HG03571 (cell line): Measurements from ENCODE around the gene CYFIP1.

ENCODE experiments used
- ATAC-seq: cut with Tn5 transposase; IDR thresholded peaks from one replicate; pipeline ENCODE4 v1.9.1; 2021; ENCODE audit not compliant: unreplicated experiment

The CYFIP1 gene

DNA sequence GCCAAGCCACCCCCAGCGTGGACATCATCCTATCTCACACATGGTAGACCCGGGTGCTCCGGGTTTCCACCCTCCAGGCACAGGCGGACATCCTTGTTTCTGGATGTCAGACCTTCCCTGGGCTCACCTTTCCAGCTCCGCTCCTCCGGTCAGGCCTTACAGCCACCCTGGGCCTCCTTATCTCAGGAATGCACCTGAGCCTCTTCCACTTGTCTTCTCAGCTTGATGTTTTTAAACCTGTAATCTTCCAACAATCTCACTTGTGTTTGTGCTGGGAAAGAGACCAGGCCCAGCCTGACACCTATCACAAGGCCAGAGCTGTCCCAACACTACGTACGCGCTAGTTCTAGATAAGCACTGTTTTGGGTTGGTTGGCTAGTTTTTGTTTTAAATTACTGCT, 87.8 kb downstream of the CYFIP1 start:
- ATAC-seq: no peak

DNA sequence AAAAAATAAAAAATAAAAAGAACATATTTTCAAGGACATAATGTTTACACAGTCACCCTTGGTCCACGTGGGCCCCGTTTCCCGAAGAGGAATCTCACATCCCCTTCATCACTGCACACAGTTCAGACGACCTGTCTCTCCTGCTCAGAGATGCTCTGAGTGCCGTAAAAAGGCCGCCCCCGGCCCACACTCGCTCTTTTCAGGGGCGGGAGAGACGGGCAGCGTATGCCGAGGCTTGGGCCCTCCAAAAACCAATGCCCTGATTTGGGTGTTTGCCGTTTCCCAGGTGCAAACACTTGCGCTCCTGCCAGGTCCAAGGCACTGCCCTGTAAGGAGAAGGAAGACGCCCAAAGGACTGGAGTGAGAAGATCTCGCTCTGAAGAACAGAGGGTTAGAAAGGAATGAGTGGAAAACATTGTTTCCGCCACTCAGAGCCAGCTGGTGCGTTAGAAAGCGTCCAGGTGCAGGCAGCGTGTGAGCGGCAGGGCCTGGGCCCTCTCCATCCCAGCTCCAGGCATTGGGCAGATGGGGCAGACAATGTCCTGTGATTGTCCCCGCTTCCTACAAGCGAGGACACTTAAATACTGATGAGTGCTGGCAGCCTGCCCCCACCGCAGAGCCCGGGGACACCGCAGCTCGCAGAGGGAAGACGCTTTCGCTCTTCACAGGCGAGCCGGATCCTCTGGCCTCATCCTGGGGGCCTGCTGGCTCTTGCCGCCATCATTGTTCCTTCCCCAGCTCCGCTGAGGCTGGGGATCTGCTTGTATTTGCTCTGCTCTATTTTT, 88.5 kb downstream of the CYFIP1 start:
- no peak for ATAC-seq

DNA sequence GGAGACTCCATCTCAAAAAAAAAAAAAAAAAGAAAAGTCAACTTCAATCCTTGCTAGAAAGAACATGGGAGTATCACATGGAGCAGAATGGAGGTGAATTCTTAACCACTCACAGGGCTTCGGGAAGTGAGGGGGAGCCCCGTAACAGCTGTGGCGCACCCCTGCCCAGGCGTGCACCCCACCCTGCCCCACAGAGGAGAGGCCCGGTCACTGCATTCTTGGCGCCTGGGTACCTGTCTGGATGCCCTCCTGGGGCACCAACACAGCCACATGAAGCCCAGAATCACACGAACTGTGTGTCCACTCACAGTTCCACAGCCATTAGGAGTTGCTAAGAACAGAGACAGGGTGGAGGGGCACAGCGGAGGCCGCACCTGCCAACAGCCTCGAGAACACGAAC, 89.9 kb downstream of the CYFIP1 start:
- ATAC-seq: no peak

DNA sequence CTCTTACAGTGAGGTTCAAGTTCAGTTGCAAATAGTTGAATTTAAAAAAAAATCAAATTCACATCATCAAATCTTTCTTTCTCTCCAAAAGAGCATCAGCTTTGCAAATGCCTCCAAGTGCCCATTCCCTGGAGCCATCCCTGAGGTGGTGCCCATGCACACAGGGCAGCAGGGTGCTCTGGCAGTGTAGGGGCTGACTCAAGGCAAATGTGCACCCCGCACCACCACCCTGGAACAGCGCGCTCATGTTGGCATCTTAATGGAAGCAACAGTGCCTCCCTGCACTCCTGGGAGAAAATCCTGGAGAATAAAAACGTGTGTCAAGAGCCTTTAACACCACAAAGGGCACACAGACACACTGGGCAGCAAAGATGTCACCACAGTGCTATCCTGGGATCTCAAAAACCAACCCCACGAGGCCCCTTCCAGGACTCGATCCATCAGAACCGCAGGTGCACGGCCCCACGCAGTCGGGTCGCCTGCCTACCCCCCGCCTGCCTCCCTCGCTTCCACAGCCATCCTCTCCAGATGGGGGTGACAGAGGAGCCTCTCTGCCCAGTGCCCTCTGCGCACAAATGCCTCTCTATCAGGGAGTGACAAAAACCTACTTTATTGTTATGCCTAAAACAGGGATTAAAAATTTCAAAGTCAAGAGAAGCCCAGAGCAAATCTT, 90.9 kb downstream of the CYFIP1 start:
- ATAC-seq: no peak

DNA sequence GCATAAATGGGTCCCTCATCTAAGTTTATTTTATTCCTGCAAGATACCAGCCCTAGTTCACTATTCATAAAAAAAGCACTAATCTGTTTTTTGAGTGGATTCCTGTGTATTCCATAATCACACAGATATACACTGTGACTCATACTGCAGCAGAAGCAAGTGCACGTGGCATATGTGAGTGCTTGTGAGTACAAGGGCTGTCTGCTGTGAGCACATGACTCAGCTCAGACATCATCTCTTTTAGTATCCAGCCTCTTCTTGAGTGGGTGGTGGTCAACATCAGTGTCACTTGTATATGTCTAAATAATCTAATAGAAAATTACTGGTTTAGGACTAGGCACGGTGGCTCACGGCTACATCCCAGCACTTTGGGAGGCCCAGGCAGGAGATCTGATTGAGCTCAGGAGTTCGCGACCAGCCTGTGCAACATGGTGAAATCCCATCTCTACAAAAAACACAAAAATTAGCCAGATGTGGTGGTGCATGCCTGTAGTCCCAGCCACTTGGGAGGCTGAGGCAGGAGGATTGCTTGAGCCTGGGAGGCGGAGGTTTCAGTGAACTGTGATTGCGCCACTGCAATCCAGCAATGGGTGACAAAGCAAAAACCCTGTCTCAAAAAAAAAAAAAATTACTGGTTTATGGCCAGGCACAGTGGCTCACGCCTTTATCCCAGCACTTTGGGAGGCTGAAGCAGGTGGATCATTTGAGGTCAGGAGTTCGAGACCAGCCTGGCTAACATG, 91.9 kb downstream of the CYFIP1 start:
- ATAC-seq: no peak

DNA sequence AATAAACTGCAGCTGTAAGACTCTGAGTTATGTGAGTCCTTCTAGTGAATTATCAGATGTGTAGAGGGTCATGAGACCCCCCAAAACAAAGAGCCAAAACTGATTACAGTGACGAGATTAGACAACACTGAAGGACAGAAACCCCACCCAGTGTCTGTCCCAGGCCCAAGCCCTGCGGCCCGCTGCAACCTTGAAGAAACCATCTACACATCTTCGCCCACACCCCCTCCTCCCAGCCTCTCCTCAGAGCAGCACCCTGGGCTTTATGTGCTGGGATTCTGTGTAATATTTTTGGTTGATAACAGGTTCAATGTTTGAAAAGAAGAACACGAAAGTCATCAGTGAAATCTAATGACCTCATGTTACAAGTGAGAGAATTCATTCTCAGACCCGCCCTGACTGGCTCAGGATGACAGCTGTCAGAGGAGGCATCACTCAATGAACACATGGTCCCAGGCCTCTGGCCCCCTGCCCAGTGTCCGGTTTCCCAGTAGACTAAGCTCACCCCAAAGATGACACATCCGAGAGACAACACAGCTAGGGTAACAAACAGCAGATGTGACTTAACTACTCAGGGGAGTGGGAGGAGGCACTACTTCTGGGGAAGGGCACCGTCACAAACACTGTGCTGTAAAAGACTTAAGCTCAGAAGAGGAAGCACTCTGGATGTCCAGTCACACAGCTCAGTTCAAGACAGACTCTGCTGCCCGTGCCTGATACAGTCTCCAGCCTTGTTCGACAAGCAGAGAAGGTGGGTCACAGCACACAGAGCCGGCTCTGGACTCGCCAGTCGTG, 92.8 kb downstream of the CYFIP1 start:
- ATAC-seq: no peak

DNA sequence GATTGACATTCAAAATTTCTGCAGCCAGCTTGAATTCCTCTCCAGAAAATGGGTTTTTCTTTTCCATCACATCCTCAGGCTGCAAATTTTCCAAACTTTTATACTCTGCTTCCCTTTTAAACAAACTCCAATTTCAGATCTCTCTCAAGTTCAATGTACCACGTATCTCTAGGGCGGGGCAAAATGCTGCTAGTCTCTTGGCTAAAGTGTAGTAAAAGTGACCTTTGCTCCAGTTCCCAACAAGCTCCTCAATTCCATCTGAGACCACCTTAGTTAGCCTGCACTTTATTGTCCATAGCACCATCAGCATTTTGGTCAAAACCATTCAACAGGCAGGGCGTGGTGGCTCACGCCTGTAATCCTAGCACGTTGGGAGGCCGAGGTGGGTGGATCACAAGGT, 95.0 kb downstream of the CYFIP1 start:
- ATAC-seq: no peak

DNA sequence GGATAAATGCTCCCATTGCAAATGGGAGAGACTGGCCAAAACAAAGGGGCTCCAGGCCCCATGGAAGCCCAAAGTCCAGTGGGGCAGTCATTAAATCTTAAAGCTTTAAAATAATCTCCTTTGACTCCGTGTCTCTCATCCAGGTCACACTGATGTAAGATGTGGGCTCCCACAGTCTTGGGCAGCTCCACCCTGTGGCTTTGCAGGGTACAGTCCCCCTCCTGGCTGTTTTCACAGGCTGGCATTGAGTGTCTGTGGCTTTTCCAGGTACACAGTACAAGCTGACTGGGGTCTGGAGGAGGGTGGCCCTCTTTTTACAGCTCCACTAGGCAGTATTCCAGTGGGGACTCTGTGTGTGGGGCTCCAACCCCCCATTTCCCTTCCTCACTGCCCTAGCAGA, 95.8 kb downstream of the CYFIP1 start:
- ATAC-seq: no peak

DNA sequence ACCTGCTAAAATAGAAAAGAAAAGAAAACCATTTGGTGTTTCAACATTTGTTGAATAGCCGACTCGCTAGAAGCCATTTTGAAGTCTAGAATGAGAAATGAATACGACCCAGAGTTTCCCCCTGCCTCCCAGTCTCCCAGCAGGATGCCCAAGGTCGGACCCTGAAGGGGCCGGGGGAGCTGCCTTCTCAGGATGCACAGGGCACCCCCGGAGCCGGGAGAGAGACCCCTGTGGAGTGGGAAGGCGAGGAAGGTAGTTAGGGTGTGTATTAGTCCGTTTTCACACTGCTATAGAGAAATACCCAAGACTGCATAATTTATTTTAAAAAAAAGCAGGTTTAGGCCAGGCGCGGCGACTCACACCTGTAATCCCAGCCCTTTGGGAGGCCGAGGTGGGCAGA, 97.0 kb downstream of the CYFIP1 start:
- ATAC-seq: no peak

DNA sequence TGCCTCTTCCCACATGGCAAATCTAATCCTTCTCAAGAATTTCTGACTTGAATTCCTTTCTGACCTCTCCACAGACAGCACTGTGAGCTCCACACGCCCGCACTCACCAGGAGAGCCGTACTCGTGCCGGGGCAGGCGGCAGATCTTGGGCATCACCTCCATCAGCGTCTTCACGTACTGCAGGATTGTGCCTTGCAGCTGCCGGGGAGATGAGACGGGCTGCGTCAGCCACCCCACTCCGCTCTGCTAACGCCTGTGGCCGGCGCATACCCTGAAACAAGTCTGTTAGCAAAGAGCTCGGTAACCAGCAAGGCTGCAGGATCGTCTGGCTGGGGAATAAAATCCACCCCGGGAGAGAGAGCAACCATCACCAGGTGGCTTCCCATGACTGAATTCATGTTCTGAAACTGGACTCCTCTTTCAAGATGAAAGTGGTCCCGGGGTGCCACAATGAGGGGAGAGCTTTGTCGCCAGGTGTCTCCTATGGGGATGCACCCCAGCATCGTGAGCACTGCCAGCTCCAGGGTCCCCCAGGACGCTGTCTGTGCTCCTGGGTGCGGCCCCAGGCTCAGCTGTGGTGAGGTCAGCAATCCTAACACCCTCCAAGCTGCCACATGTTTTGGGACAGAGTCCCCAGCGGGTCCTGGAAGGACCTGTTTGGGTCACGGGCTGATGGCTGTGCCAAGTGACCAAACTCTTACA, 98.3 kb downstream of the CYFIP1 start:
- no peak for ATAC-seq

DNA sequence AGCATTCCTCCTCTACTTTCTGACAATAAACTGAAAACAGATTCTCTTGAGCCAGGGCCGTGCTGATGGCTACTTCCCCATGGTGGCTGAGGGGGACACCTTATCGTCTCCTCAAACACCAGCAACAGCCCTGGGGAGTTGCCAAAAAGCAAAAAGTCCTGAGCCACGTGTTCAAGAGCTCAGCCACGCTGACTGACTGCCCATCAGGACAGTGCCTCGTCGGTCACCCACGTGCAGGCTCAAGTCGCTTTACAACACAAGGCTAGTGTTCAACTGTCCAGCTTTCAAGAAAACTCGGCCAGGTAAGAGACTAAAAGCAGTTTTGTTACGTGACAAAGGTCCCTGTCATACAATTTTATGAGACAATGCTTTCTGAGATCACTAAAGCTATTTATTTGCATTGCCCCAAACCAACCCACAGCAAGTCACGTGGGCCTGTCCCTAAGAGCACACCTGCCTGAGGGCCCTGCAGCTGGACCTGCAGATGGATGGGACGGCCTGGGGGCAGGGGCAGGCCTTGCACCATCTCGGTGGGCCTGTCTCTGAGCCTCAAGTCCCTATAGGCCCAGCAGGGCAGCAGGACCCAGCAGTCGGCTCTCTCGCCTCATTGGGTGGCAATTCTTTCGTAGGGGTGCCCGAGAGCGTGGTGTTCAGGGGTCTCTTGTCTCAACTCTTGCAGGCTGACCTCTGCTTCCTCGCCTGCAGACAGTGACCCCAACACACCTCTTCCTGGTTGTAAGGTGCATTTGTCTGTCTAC, 99.0 kb downstream of the CYFIP1 start:
- ATAC-seq: no peak

DNA sequence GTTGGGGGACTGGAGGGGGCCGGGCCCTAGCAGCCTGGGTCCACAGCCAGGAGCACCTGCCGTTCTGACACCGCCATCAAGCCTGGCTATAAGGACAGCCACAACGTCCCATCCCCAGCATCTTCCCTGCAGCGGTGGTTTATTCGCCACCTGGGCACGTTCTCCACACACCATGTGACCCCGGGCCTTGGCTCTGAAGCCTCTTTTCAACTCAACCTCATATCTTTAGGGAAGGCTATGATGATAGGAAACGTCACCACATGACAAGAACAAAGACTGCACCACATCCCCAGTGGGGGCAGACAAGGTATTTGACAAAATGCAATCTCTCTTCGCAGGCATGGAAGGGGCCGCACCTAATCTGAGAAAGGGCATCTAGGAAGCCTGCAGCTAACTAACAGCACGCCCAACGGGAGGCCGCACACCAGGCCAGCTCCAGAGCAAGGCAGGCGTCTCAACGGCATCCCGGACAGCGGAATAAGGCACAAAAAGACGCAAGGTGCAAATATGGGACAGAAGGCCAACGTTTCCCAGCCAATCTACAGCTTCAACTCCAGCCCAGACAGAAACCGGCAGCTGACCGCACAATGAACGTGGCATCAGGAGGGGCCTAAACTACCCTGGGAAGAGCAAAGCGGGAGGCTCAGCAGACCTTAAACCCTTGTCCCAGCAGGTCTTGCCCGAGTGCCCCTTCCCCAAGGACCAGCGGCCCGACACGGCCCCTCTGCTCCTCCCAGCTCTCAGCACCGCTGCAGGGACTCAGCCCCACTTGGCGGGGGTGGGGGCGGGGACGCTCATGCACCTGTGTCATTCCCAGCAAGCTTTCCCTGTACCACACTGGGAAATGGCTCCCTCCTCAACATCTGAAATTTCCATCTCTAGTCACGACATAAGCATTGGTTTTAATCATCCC, 99.8 kb downstream of the CYFIP1 start:
- no peak for ATAC-seq

DNA sequence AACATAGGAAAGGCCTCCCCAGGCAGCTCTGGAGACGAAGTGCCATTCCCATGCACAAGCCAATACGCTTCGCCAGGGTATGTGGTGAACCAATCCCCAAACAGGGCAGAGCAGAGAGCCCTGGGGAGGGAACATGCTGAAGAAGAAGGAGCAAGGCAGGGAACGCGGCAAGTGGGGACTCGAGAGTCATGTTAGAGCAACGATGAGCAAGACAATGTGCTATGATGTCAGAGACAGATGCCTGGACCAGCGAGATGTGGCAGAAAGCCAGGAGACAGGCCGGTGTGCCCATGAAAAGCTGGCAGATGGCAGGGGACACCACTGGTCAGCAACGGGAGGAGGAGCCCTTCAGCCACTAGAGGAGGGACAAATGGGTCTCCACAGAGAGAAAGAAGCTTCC, 102.1 kb downstream of the CYFIP1 start:
- no peak for ATAC-seq

DNA sequence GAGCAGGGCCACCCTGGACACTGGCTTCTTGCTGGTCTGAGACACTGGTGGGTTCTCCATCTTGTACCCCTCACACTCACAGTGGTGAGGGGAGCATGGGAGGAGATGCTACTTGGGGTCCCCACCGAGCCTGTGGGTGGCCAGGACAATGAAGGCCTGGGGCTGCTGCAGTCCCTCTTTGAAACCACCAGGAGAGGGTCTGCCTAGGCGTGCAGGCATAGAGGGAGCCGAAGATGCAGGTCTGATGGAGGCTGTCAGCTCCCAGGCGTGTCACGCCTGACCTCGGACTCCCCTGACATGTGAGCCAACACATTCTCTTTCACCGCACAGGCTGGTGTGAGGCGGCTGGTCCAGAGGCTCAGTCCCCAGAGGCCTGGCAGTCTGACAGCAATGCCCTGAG, 102.6 kb downstream of the CYFIP1 start:
- ATAC-seq: no peak

DNA sequence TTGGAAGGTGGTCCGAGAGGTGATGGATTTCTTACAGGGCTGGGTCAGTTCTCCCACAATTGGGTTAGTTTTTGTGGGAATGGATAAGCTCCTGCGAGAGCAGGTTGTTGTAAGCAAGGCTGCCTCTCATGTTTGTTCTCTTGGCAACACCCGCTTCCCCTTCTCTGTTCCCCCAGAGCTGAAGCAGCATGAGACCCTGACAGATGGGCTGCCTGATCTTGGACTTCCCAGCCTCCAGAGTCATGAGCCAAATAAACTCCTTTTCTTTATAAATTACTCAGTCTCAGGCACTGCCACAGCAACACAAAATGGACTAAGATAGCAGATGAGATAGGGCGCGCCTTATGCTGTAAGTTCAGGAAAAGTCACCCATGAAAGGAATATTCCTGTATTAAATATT, 103.1 kb downstream of the CYFIP1 start:
- ATAC-seq: no peak

DNA sequence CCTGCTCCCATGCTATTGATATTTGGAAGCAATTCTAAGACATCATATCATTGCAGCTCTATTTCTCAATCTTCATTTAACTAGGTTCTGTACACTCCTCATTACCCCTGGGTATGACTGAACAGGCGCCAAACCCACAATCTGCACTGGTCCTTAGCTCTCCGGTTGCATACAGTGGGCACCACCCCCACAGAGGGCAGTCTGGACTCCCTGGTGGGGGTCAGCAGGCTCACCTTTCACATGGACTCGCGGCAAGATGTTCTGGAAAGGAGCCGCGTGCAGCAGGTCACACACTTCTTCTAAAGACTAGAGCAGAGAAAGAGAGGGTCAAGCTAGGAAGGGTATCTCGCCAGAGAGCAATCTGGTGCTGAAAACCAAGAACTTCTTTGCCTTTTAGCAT, 105.2 kb downstream of the CYFIP1 start:
- ATAC-seq: no peak

DNA sequence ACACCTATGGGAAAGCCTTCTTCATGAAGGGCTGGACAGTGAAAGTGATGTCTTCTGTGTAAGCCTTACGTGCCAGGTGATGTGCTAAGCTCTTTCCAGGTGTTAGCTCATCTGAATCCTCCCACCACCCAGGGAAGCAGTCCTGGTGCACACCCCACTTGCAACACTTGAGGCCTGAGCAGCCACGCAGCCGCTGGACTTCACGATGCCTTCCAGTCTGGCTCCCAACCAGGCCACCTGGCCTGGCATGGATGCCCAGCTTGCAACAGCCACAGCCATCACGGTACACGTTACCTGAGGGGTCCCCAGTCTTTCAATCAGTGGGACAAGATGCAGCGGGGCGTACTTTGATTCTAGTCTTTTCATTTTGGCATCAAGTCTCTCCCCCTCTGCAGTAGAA, 105.9 kb downstream of the CYFIP1 start:
- no peak for ATAC-seq

DNA sequence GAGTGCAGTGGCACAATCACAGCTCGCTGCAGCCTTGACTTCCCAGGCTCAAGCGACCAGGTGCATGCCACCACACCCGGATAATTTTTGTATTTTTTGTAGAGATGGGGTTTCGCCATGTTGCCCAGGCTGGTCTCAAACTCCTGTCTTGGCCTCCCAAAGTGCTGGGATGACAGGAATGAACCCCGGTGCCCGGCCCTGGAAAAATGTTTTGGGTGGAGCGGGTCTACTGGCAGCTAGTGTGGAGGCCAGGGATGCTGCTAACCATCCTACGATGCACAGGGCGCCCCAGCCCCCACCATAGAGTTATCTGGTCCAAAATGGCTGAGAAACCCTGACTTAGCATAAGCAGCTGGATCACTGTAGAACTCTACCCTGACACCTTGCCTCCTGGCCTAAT, 106.3 kb downstream of the CYFIP1 start:
- ATAC-seq: no peak
